HG02884 (cell line): ENCODE measurements around the gene NTRK2.

ENCODE experiments used
- ATAC-seq: cut with Tn5 transposase; IDR thresholded peaks from one replicate; pipeline ENCODE4 v1.9.1; 2021; ENCODE audit warnings: mild to moderate bottlenecking, moderate library complexity; ENCODE audit not compliant: unreplicated experiment

The NTRK2 gene

DNA sequence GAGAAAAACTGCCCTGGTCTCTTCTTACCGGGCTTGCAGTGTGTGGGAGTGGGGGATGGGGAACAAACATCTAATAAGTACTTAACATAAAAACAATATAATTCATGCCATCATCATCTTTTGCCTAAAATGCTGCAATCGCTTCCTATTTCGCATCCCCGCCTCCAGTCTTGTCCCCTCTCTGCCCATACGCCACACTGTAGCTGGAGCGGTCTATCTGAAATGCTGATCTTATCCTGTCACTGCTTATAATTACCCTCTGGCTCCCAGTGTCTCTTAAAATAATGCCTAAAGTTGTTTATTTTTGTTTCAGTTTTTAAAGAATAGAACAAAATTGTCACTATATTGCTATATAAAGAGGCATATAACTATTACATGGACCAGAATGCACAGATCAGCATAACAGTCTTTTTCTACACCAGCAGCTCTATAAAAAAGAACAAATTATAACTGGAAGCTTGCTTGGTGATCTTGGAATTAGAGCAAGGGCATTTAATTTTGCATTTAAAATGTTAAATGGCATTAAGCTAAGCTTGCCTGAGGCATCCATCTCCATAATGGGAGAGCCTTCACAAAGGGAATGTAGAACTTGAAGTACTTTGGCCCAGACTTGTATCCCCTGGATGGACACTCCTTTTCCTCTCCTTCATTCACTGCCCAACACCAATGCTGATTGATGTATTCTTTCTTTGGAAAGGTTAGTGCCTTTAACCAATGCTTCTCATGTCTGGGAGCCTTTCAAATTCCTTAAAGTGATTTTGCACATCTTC is 12.2 kb downstream of the NTRK2 start:
- ATAC-seq, result no peak

- ATAC-seq, result no peak
Observed at GRCh38 chr9:84686068-84686467, 16.5 kb downstream of the NTRK2 start.

DNA sequence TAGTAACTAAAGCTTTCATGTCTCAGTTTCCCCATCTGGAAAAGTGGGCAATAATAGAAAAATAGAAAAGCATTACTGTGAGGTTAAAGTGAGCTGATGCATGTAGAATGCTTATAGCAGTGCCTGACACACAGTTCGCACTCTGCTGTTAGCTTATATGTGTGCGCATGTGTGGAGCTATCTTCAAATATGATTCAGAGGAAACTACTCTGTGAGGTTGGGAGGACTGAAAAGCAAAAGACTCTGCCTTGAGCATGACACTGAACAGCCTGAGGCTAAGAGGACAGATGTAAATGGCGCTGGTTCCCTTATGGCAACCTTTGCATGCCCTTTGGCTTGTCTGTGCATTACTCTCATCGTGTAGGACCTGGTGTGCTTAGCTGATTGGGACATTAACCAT is 19.4 kb downstream of the NTRK2 start:
- no peak for ATAC-seq

DNA sequence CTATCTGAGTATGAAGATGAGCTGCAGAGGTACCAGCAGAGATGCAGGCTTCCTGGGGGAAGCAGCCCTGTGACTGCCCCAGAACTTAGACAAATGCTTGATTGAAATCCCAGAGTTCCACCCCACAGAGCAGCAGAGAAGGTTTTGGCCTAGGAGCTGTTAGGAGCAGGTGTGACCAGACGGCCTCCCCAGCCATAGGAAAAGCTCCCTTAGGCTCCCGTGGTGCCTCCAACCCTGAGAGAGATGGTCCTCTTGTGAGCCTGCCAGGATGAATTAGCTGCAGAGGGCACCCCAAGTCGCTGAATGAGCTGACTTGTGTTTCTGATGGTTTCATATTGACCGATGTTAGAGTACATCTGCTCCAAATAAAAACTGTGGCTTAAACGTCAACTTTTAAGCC is 22.1 kb downstream of the NTRK2 start:
- no peak for ATAC-seq

DNA sequence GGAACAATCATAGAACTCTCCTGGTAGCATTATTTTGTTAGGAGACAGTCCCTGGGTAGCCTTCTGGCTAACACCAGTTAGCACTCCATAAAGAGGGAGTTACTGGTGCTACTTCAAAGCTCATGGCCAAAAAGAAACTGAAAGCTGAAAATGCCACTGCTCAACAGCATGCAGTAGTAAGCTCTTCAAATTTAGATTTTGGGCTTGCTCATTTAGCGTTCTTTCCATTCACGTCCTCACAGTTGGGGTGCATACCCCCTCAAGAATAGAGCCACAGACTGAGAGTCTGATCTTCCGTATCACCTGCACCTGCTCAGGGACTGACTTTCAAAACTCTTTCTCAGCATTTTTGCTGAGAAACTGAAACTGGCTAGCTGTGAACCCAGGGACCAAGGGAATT is 24.7 kb downstream of the NTRK2 start:
- peak; percentile 74 for ATAC-seq

- no peak for ATAC-seq
Observed at GRCh38 chr9:84697042-84697441, 27.5 kb downstream of the NTRK2 start.

GRCh38 chr9:84697509-84698114 is 28.1 kb downstream of the NTRK2 start:
- no peak for ATAC-seq

GRCh38 chr9:84698323-84698722 is 28.8 kb downstream of the NTRK2 start:
- ATAC-seq, result no peak

DNA sequence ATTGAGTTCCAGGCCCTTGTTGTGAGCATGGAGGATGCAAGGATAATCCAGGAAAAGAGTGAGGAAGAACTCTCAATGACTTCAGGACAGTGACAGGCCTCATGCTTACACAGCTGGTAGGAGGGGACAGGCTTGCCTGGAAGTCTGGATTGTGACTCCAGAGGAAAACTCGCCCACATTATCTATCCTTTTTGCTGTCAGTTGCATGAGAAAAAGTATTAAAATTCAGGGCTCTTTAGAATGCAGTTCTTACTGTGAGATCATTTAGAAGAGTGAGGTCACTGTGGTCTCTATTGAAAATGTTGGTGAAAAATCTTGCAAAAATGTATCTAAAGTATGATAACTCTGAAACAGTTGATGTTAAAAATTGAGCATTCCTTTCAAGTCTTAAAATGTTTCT is 30.5 kb downstream of the NTRK2 start:
- no peak for ATAC-seq

GRCh38 chr9:84701801-84702200 is 32.3 kb downstream of the NTRK2 start:
- ATAC-seq, result peak; percentile 82

DNA sequence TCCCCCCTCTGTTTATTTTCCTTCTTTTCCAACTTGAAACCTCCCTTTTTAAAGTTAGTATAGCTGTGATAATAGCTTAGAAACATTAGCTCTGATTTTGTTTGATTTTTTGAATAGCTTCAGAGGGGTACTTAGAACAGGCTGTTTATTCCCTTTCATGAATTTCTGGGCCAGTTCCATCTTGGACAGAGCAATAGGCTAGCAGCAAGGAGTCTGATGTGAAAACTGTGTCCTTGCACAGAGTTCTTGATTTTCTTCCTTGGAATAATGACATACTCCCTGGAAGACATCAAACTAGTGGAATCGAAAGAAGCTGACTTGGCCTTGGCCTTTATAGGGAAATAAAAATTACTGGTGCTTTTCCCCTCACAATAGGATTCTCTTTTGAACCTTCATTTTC is 32.9 kb downstream of the NTRK2 start:
- no peak for ATAC-seq

- no peak for ATAC-seq
Observed at GRCh38 chr9:84703793-84704192, 34.3 kb downstream of the NTRK2 start.

DNA sequence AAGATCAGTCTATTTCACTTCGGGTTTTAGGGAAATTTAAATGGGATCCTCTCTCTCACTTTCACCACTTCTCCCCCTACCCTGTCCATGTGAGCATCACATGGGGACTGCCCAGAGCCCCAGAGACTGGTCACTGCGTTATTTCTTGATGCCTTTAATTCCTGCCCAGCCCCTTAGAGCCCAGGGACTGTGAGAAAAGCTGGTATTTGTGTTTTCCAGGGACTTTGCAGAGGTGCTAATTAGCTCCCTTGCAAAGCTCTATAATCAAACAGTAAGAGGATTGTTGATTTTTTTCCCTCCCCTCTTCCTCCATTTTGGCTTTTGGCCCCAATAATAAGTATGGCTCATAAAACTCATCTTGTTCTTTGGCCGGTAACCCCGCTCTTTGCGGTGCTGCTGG is 35.6 kb downstream of the NTRK2 start:
- ATAC-seq, result no peak

DNA sequence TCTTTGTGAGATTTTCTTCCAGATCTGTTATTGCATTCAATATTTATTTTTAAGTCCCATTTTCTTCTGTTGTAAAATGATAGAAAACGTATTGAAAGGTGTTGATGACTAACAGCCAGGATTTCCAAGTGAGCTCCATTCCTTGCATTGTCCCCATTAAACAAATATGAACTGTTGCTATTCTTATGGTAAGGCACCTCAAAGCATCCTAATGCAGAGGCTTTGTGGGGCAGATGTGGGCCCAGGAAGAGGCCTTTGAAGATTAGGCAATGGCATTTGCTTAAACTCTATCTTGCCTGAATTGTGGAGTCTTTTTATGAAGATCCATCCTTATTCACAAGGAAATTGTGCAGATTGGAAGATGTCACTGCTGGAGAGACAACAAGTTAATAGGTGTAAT is 38.9 kb downstream of the NTRK2 start:
- ATAC-seq, result no peak

DNA sequence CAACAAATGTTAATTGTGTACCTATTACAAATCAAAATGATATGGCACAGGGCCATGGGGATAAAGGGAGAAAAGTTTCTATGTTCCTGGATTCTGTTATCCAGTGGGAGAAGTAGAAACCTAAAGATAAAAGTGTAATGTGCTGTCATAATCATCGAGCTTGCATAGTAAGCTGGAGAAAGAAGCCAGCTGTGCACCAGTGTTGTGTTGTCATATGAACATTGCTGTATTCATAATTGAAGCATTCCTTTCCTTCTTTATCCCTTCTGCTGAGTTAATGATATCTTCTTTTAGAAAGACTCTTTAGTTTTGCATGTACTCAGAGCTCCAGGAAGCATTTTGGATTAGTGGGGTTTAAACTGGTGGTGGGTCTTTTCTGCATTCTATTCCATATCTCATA is 39.5 kb downstream of the NTRK2 start:
- no peak for ATAC-seq

GRCh38 chr9:84710701-84711397 is 41.3 kb downstream of the NTRK2 start:
- no peak for ATAC-seq

DNA sequence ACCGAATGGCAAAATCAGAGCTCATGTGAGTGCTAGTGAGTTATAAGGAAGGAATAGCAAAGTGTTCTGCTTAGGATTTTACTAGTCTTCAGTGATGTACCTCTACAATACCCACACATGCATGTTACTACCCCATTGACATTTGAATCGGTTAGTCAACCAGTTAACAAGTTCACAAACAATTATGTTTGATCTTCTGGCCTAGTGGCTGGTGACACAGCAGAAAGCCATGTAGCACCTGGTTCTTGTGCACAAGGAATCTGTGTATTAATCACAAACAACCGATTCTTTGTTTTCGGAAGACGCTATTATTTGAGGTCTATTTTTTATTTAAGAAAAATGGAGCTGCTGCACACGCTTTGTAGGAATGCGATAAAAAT is 41.9 kb downstream of the NTRK2 start:
- ATAC-seq, result no peak

- no peak for ATAC-seq
Observed at GRCh38 chr9:84711936-84712335, 42.4 kb downstream of the NTRK2 start.

DNA sequence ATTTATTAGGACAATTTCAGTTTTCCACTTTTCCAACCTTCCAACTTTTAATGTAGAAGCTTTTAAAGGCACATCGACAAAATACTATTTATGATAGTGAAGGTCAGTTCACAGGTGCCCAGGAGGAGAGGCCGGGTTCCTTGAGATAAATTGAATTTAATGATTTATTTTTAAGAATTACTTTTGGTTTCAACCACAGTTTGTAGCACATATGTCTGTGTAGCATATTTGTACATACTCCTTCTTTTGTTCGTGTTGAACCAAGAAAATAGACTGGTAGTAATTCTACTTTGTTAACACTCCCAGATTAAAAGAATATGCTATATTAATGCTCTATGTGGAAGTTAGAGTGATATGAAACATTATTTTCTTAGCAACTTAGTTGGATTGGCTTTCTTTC is 46.7 kb downstream of the NTRK2 start:
- ATAC-seq, result no peak

- ATAC-seq, result no peak
Observed at GRCh38 chr9:84718476-84718875, 48.9 kb downstream of the NTRK2 start.

DNA sequence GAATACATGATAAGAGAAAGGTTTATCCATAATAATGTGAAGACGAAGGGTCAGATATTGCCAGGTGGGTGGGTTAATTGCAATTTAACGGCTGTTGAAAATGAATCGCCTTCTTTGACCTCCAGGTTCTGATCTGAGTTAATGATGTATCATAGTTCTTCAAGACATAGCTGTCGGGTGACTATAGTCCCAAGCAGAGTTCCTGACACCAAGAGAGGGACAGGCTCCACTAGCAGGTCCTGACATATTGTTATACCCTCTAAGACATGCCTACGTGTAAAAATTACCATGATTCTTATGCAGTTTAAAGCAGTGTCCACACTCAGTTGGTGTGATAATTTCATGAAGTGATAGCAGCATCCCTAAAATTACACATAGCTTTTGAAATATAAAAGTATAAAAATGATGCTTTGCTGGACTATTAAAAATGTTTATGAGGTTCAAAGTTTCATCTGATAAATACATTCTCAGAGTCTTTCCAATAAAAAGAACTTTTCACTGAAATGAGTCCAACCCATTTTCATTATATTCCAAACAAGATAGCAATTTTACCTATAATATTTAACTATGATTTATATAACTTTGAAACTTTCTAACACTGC is 53.0 kb downstream of the NTRK2 start:
- ATAC-seq, result no peak

DNA sequence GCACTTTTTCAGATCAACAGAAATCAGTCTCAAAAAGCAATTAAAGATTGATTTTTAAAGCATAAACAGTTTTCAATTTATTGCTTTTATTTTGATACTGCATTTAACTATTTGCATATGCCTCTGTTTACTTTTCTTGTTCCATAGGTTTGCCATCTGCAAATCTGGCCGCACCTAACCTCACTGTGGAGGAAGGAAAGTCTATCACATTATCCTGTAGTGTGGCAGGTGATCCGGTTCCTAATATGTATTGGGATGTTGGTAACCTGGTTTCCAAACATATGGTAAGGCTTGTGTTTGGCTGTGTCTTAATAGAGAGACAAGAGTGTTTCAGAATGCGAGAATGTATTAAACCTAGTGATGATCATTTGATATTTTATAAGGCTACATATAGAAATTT is 53.9 kb downstream of the NTRK2 start:
- ATAC-seq, result no peak
